Kidney epithelial cell (primary cell): ENCODE data around the gene TMEM59L. TPM values are rescaled to one million over a fixed set of nuclear protein-coding genes. Genes with fewer than 3 reads are reported as not detected.
"Not testable (repeated sequence)": the region's sequence is repeated elsewhere in the genome, so short reads cannot be mapped to it uniquely, and the experiment has no call there.

Experiments used
- DNase-seq: peaks from one replicate; pipeline ENCODE4 v3.0.0-alpha.2; 2010; ENCODE audit warnings: low read depth
- H3K27me3 ChIP-seq: 2 replicates; pipeline ENCODE4 v1.6.0; 2011; ENCODE audit warnings: low read length; ENCODE audit not compliant: control insufficient read depth, insufficient read depth
- H3K36me3 ChIP-seq: 2 replicates; pipeline ENCODE4 v1.5.1; 2011; ENCODE audit warnings: low read length; ENCODE audit not compliant: control insufficient read depth, insufficient read depth
- H3K4me3 ChIP-seq: 2 replicates; pipeline ENCODE4 v1.5.1; 2011; ENCODE audit warnings: low read depth, mild to moderate bottlenecking, control low read depth, low read length
- total RNA-seq: library from RNA; depleted of rRNA; stranded (reverse); fragments of >200 nt; gene quantifications from 2 replicates; pipeline ENCODE4 v1.2.3, GENCODE V29; 2015
- TF ChIP-seq, protein P1 (sequence below): IDR thresholded peaks from 2 replicates; pipeline ENCODE4 v1.5.1; 2011; ENCODE audit warnings: mild to moderate bottlenecking, moderate library complexity, low read length, control low read depth, inconsistent platforms; ENCODE audit not compliant: insufficient read depth, poor library complexity, severe bottlenecking

Gene TMEM59L
- total RNA-seq, 1 donor from 2014 or later = 3.8 TPM

- no peaks in the 10 kb centered on the region for H3K36me3 ChIP-seq
- no peak for DNase-seq
- H3K4me3 ChIP-seq = no peak overlapping the region
- H3K27me3 ChIP-seq = peaks cover 33% of the 10 kb centered on the region
- TF ChIP-seq, protein P1, sequence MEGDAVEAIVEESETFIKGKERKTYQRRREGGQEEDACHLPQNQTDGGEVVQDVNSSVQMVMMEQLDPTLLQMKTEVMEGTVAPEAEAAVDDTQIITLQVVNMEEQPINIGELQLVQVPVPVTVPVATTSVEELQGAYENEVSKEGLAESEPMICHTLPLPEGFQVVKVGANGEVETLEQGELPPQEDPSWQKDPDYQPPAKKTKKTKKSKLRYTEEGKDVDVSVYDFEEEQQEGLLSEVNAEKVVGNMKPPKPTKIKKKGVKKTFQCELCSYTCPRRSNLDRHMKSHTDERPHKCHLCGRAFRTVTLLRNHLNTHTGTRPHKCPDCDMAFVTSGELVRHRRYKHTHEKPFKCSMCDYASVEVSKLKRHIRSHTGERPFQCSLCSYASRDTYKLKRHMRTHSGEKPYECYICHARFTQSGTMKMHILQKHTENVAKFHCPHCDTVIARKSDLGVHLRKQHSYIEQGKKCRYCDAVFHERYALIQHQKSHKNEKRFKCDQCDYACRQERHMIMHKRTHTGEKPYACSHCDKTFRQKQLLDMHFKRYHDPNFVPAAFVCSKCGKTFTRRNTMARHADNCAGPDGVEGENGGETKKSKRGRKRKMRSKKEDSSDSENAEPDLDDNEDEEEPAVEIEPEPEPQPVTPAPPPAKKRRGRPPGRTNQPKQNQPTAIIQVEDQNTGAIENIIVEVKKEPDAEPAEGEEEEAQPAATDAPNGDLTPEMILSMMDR = no peak
Measured at GRCh38 chr19:18597809-18598660, 14.6 kb upstream of the TMEM59L start.

GRCh38 chr19:18599485-18599884, 13.2 kb upstream of the TMEM59L start:
- Histone ChIP-seq H3K27me3 (peaks cover 47% of the 10 kb centered on the region), H3K4me3 (no peak overlapping the region), H3K36me3 (no peaks in the 10 kb centered on the region)
- TF ChIP-seq, protein P1 = no peak
- no peak for DNase-seq

DNA sequence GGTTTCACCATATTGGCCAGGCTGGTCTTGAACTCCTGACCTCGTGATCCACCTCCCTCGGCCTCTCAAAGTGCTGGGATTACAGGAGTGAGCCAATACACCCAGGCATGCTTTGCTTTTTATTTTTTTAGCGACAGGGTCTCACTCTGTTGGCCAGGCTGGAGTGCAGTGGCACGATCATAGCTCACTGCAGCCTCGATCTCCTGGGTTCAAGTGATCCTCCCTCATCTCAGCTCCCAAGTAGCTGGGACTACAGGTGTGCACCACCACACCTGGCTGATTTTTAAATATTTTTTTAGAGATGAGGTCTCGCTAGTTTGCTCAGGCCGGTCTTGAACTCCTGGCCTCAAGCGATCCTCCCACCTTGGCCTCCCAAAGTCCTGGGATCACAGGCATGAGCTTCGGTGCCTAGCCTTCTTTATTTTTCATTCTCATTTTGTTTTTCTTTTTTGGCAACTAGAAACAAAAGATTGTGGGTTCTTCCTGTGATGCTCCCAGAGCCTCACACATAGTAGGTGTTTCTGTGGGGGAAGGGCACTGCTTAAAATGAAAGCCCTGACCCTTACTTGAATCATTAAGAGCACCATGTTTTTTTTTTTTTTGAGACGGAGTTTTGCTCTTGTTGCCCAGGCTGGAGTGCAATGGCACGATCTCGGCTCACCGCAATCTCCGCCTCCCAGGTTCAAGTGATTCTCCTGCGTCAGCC, 11.8 kb upstream of the TMEM59L start:
- not testable (repeated sequence) for DNase-seq, H3K4me3 ChIP-seq, H3K36me3 ChIP-seq
- peaks cover 53% of the 10 kb centered on the region for H3K27me3 ChIP-seq

DNA sequence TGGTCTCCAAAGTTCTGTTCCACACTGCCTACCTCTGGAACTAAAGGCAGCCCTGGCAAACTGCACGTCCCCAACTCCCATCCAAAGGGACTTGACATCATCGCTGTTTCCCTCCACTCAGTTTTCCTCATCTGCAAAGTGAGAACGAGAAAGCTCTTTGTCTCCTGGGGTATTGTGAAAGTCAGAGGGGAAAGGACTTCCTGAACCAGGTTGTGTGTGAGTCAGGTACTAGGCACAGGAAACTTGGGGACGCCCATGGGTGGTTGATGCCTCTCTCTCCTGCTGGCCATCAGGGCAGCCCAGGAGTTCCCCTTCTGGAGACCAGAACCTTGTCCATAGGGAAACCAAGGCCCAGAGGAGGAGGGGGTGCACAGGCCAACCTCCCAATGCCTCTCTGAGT, 10.8 kb upstream of the TMEM59L start:
- Histone ChIP-seq H3K4me3 (no peak overlapping the region), H3K36me3 (no peaks in the 10 kb centered on the region), H3K27me3 (peaks cover 54% of the 10 kb centered on the region)
- no peak for DNase-seq
- TF ChIP-seq, protein P1 = no peak

DNA sequence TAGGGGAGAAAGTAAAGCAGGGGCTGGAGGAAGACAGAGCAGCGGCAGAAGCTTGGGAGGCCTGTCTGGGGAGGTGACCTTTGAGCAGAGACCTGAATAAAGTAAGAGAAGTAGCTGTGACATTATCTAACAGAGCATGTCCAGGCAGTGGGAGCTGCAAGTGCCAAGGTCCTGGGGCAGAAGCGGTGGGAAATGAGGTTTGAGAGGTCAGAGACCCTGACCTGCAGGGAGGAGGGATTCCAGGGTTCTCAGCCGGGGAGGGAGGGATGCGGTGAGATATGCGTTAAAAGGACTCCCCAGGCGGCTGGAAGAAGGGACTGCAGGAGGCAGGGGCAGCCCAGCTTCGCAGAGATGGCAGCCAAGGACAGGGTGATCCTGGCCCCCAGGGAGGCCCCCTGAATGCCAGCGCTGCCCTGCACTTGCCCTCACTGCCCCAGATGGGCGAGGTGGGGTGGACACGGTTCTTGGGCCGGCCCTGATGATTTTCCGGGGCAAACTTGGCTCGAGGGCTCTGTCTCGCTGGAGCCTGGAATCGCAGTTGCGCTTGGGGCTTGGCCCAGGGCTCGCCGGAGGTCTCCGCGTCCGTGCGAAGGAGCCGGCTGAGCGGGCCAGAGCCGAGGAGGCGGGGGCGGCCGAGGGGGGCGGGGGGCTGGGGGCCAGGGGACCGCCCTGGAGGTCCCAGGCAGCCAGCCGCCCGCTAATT, 9.3 kb upstream of the TMEM59L start:
- Histone ChIP-seq H3K27me3 (peaks cover 62% of the 10 kb centered on the region), H3K4me3 (no peak overlapping the region), H3K36me3 (no peaks in the 10 kb centered on the region)
- TF ChIP-seq, protein P1 = peak; percentile 42
- no peak for DNase-seq
